Measurements from ENCODE around the gene TNIK. TPM values are rescaled to one million over a fixed set of nuclear protein-coding genes. Genes with fewer than 3 reads are reported as not detected.

The TNIK gene
- total RNA-seq, 1 donor from 2014 or later: 9.3 TPM

GRCh38 chr3:171156401-171157010 is 303.7 kb downstream of the TNIK start:
- no peak for DNase-seq (ENCODE audit: low spot score in 2 of 2, unreplicated experiment in 2 of 2)
- Mint-ChIP-seq H3K4me3 (no peak overlapping the region), H3K27ac (peak overlapping the region; percentile 35), H3K27me3 (ENCODE audit: low read depth) (peaks cover 1% of the 10 kb centered on the region), H3K36me3 (no peaks in the 10 kb centered on the region), H3K4me1 (peaks cover 15% of the 10 kb centered on the region), H3K9me3 (peaks cover 3% of the 10 kb centered on the region)
- no peak for TF ChIP-seq CTCF (IDR thresholded peaks at IDR 0.05; ENCODE audit: unreplicated experiment)

GRCh38 chr3:171155122-171155700 is 305.0 kb downstream of the TNIK start:
- H3K4me1 Mint-ChIP-seq: peaks cover 15% of the 10 kb centered on the region
- no peak overlapping the region for H3K27ac Mint-ChIP-seq
- no peak for DNase-seq (ENCODE audit: low spot score in 2 of 2, unreplicated experiment in 2 of 2)
- no peak for TF ChIP-seq CTCF (IDR thresholded peaks at IDR 0.05; ENCODE audit: unreplicated experiment)
- H3K36me3 Mint-ChIP-seq: peaks cover 2% of the 10 kb centered on the region
- no peaks in the 10 kb centered on the region for H3K9me3 Mint-ChIP-seq
- peaks cover 1% of the 10 kb centered on the region for H3K27me3 Mint-ChIP-seq (ENCODE audit: low read depth)
- H3K4me3 Mint-ChIP-seq: no peak overlapping the region

GRCh38 chr3:171150945-171151344 is 309.3 kb downstream of the TNIK start:
- Mint-ChIP-seq H3K36me3 (peaks cover 2% of the 10 kb centered on the region), H3K27ac (no peak overlapping the region), H3K27me3 (ENCODE audit: low read depth) (peaks cover 1% of the 10 kb centered on the region), H3K9me3 (no peaks in the 10 kb centered on the region), H3K4me3 (no peak overlapping the region), H3K4me1 (peaks cover 7% of the 10 kb centered on the region)
- no peak for TF ChIP-seq CTCF (IDR thresholded peaks at IDR 0.05; ENCODE audit: unreplicated experiment)
- DNase-seq (ENCODE audit: low spot score in 2 of 2, unreplicated experiment in 2 of 2): no peak

GRCh38 chr3:171149526-171150116 is 310.6 kb downstream of the TNIK start:
- H3K4me3 Mint-ChIP-seq: no peak overlapping the region
- no peak overlapping the region for H3K27ac Mint-ChIP-seq
- no peaks in the 10 kb centered on the region for H3K9me3 Mint-ChIP-seq
- H3K36me3 Mint-ChIP-seq: peaks cover 2% of the 10 kb centered on the region
- no peak for DNase-seq (ENCODE audit: low spot score in 2 of 2, unreplicated experiment in 2 of 2)
- H3K27me3 Mint-ChIP-seq (ENCODE audit: low read depth): peaks cover 1% of the 10 kb centered on the region
- H3K4me1 Mint-ChIP-seq: peaks cover 6% of the 10 kb centered on the region
- no peak for TF ChIP-seq CTCF (IDR thresholded peaks at IDR 0.05; ENCODE audit: unreplicated experiment)

- H3K9me3 Mint-ChIP-seq: no peaks in the 10 kb centered on the region
Observed at GRCh38 chr3:171145798-171146197, 314.4 kb downstream of the TNIK start.

More at GRCh38 chr3:171145798-171146197, 314.4 kb downstream of the TNIK start:
- Mint-ChIP-seq H3K36me3 (peaks cover 2% of the 10 kb centered on the region), H3K4me1 (peaks cover 6% of the 10 kb centered on the region), H3K27ac (no peak overlapping the region), H3K27me3 (ENCODE audit: low read depth) (no peaks in the 10 kb centered on the region), H3K4me3 (no peak overlapping the region)
- no peak for TF ChIP-seq CTCF (IDR thresholded peaks at IDR 0.05; ENCODE audit: unreplicated experiment)
- DNase-seq (ENCODE audit: low spot score in 2 of 2, unreplicated experiment in 2 of 2): no peak

All from mesothelial cell of epicardium (in vitro differentiated cells).